H9 (cell line): ENCODE data around the gene TEX261. TPM values are rescaled to one million over a fixed set of nuclear protein-coding genes. Genes with fewer than 3 reads are reported as not detected.

ENCODE experiments used
- DNase-seq: peaks from one replicate; pipeline ENCODE4 v3.0.0-alpha.2; 2017
- H2AFZ ChIP-seq: one replicate; pipeline ENCODE4 v1.6.1; 2013; ENCODE audit warnings: mild to moderate bottlenecking, low read length, control low read depth, moderate library complexity
- H2AK5ac ChIP-seq: 2 replicates; pipeline ENCODE4 v1.6.1; 2013; ENCODE audit warnings: low read length, control low read depth, mixed read lengths; ENCODE audit not compliant: insufficient read length
- H2BK120ac ChIP-seq: one replicate; pipeline ENCODE4 v1.6.1; 2013; ENCODE audit warnings: low read depth, mild to moderate bottlenecking, low read length, control low read depth, inconsistent platforms; ENCODE audit not compliant: poor library complexity, severe bottlenecking
- H2BK12ac ChIP-seq: 2 replicates; pipeline ENCODE4 v1.6.1; 2013; ENCODE audit warnings: low read length, control low read depth, mixed read lengths, low read depth; ENCODE audit not compliant: insufficient read length
- H2BK15ac ChIP-seq: 2 replicates; pipeline ENCODE4 v1.6.1; 2013; ENCODE audit warnings: low read depth, low read length, control low read depth
- H2BK20ac ChIP-seq: one replicate; pipeline ENCODE4 v1.6.1; 2013; ENCODE audit warnings: low read depth, mild to moderate bottlenecking, low read length, control low read depth, inconsistent platforms; ENCODE audit not compliant: poor library complexity, severe bottlenecking
- H2BK5ac ChIP-seq: 2 replicates; pipeline ENCODE4 v1.6.1; 2013; ENCODE audit warnings: low read length, control low read depth, mixed read lengths; ENCODE audit not compliant: insufficient read length
- H3K14ac ChIP-seq: 2 replicates; pipeline ENCODE4 v1.6.1; 2013; ENCODE audit warnings: low read length, control low read depth; ENCODE audit not compliant: insufficient read depth
- H3K18ac ChIP-seq: 2 replicates; pipeline ENCODE4 v1.6.1; 2013; ENCODE audit warnings: low read depth, mild to moderate bottlenecking, mixed read lengths, low read length, control low read depth; ENCODE audit not compliant: insufficient read length
- H3K23ac ChIP-seq: 2 replicates; pipeline ENCODE4 v1.6.1; 2013; ENCODE audit warnings: low read length, control low read depth, mixed read lengths, low read depth; ENCODE audit not compliant: insufficient read length
- H3K23me2 ChIP-seq: 2 replicates; pipeline ENCODE4 v1.6.1; 2013; ENCODE audit warnings: low read depth, mild to moderate bottlenecking, mixed read lengths, low read length, control low read depth; ENCODE audit not compliant: insufficient read length, poor library complexity, severe bottlenecking
- H3K27ac ChIP-seq: 2 replicates; pipeline ENCODE4 v1.5.1; 2013; ENCODE audit warnings: low read length, control low read depth, mixed read lengths, low read depth; ENCODE audit not compliant: insufficient read length
- H3K27me3 ChIP-seq: 2 replicates; pipeline ENCODE4 v1.6.1; 2013; ENCODE audit warnings: low read length, control low read depth, inconsistent platforms; ENCODE audit not compliant: insufficient read depth
- H3K4ac ChIP-seq: 2 replicates; pipeline ENCODE4 v1.6.1; 2013; ENCODE audit warnings: low read depth, mild to moderate bottlenecking, control low read depth, inconsistent platforms, low read length, moderate library complexity
- H3K4me1 ChIP-seq: 2 replicates; pipeline ENCODE4 v1.6.1; 2013; ENCODE audit warnings: low read length, control low read depth, inconsistent platforms; ENCODE audit not compliant: insufficient read depth
- H3K4me2 ChIP-seq: 2 replicates; pipeline ENCODE4 v1.6.1; 2013; ENCODE audit warnings: low read length, control low read depth, mixed read lengths; ENCODE audit not compliant: insufficient read length, insufficient read depth
- H3K56ac ChIP-seq: 2 replicates; pipeline ENCODE4 v1.6.1; 2013; ENCODE audit warnings: low read depth, mild to moderate bottlenecking, mixed read lengths, low read length, control low read depth; ENCODE audit not compliant: insufficient read length
- H3K79me1 ChIP-seq: 2 replicates; pipeline ENCODE4 v1.6.1; 2013; ENCODE audit warnings: low read depth, mild to moderate bottlenecking, moderate library complexity, low read length, control low read depth, inconsistent platforms; ENCODE audit not compliant: insufficient read depth, poor library complexity, severe bottlenecking
- H3K79me2 ChIP-seq: 2 replicates; pipeline ENCODE4 v1.6.1; 2013; ENCODE audit warnings: low read length, control low read depth, inconsistent platforms; ENCODE audit not compliant: insufficient read depth
- H3K9ac ChIP-seq: 2 replicates; pipeline ENCODE4 v1.6.1; 2013; ENCODE audit warnings: low read length, control low read depth, mixed read lengths; ENCODE audit not compliant: insufficient read length; ENCODE audit errors: extremely low read depth
- H3K9me3 ChIP-seq: one replicate; pipeline ENCODE4 v1.6.1; 2013; ENCODE audit warnings: low read depth, low read length, inconsistent platforms; ENCODE audit not compliant: control insufficient read depth
- H3T11ph ChIP-seq: one replicate; pipeline ENCODE4 v1.6.1; 2013; ENCODE audit warnings: mild to moderate bottlenecking, low read length, control low read depth, inconsistent platforms
- H4K20me1 ChIP-seq: one replicate; pipeline ENCODE4 v1.6.1; 2013; ENCODE audit not compliant: control insufficient read depth, insufficient read length, insufficient read depth
- H4K5ac ChIP-seq: 2 replicates; pipeline ENCODE4 v1.6.1; 2013; ENCODE audit warnings: low read depth, mild to moderate bottlenecking, mixed read lengths, low read length, control low read depth; ENCODE audit not compliant: insufficient read length
- H4K8ac ChIP-seq: replicated peaks from 2 replicates; pipeline ENCODE4 v1.6.1; 2013; ENCODE audit warnings: low read length, control low read depth, mixed read lengths, low read depth; ENCODE audit not compliant: insufficient read length
- H4K91ac ChIP-seq: 2 replicates; pipeline ENCODE4 v1.6.1; 2013; ENCODE audit warnings: low read depth, mild to moderate bottlenecking, moderate library complexity, mixed read lengths, low read length, control low read depth; ENCODE audit not compliant: insufficient read length
- H3K27ac Mint-ChIP-seq, 3 experiments: 2 replicates in 2 of 3; 3 replicates in 1 of 3; pipeline ENCODE4 v1.8.0; 2020 to 2021; ENCODE audit warnings: mixed read lengths in 3 of 3, mild to moderate bottlenecking in 1 of 3, moderate library complexity in 1 of 3
- H3K27me3 Mint-ChIP-seq: 2 replicates; pipeline ENCODE4 v1.8.0; 2021; ENCODE audit warnings: low read depth, mild to moderate bottlenecking, moderate library complexity, mixed read lengths
- H3K36me3 Mint-ChIP-seq, 3 experiments: 2 replicates in 2 of 3; 3 replicates in 1 of 3; pipeline ENCODE4 v1.8.0; 2020 to 2021; ENCODE audit warnings: low read depth in 3 of 3, mixed read lengths in 3 of 3; ENCODE audit not compliant: insufficient read depth in 1 of 3
- H3K4me1 Mint-ChIP-seq, 2 experiments: 2 replicates each; pipeline ENCODE4 v1.8.0; 2020; ENCODE audit warnings: mixed read lengths in 2 of 2
- H3K4me3 Mint-ChIP-seq, 2 experiments: 2 replicates in 1 of 2; 3 replicates in 1 of 2; pipeline ENCODE4 v1.8.0; 2020 to 2021; ENCODE audit warnings: mild to moderate bottlenecking in 2 of 2, mixed read lengths in 2 of 2, moderate library complexity in 1 of 2
- H3K9me3 Mint-ChIP-seq, 2 experiments: 2 replicates in 1 of 2; 3 replicates in 1 of 2; pipeline ENCODE4 v1.8.0; 2020; ENCODE audit warnings: mild to moderate bottlenecking in 2 of 2, mixed read lengths in 2 of 2, moderate library complexity in 1 of 2
- CTCF ChIP-seq: fragments of 200-600 bp; sonication (generic); conservative IDR thresholded peaks from 3 replicates; pipeline ENCODE4 v1.8.0; 2021; ENCODE audit warnings: antibody characterized with exemption, mild to moderate bottlenecking
- WGBS: extraction: QIAGEN DNeasy Blood & Tissue Kit; methylation state at CpG from one replicate; pipeline ENCODE4 v1.1.7; 2013; ENCODE audit warnings: missing lambda C conversion rate, low lambda C conversion rate, mixed read lengths; ENCODE audit not compliant: insufficient read length; ENCODE audit errors: extremely low coverage; 5-methylcytosine and 5-hydroxymethylcytosine counted together
- total RNA-seq: library from RNA; stranded (reverse); gene quantifications from 2 replicates; pipeline ENCODE4 v1.2.1, GENCODE V29; 2021

The TEX261 gene
- total RNA-seq, 1 experiment from 2014 or later: 19.2 TPM

GRCh38 chr2:70991142-70991541, 3.5 kb downstream of the TEX261 start:
- no peak overlapping the region for H2AFZ ChIP-seq
- no peak overlapping the region for H3K9ac ChIP-seq
- no peak overlapping the region for H2BK12ac ChIP-seq
- no peak overlapping the region for H3K4me2 ChIP-seq
- no CpG with 5 or more reads among the region's 5 CpGs for WGBS
- H3K79me2 ChIP-seq: 0 out of 2 replicates have a peak, but pooled peaks cover 3% of the 10 kb centered on the region
- no peak overlapping the region for H2BK20ac ChIP-seq
- H2AK5ac ChIP-seq: no peak overlapping the region
- peaks cover 12% of the 10 kb centered on the region in 2 experiments for H3K4me1 Mint-ChIP-seq
- no peak overlapping the region for H2BK120ac ChIP-seq
- no peak overlapping the region for H3K27ac ChIP-seq
- no peak overlapping the region for H3K4ac ChIP-seq
- H3K4me1 ChIP-seq: no peaks in the 10 kb centered on the region
- peaks cover 5 to 33% (median 25%) of the 10 kb centered on the region in 3 experiments; a peak in 5 of 7 replicates for H3K36me3 Mint-ChIP-seq
- no peak for TF ChIP-seq CTCF
- no peak overlapping the region for H3K18ac ChIP-seq
- no peak overlapping the region for H4K5ac ChIP-seq
- H2BK5ac ChIP-seq: no peak overlapping the region
- H3K27me3 ChIP-seq: no peaks in the 10 kb centered on the region
- H3K27me3 Mint-ChIP-seq: no peaks in the 10 kb centered on the region
- H3K9me3 ChIP-seq: no peaks in the 10 kb centered on the region
- no peak for DNase-seq
- no peaks in the 10 kb centered on the region for H4K20me1 ChIP-seq
- no peak overlapping the region for H3K27ac Mint-ChIP-seq
- H3K79me1 ChIP-seq: no peaks in the 10 kb centered on the region
- no peaks in the 10 kb centered on the region for H3K9me3 Mint-ChIP-seq
- H2BK15ac ChIP-seq: no peak overlapping the region
- no peak overlapping the region for H4K8ac ChIP-seq
- H3T11ph ChIP-seq: no peak overlapping the region
- no peak overlapping the region for H3K23ac ChIP-seq
- H3K56ac ChIP-seq: no peak overlapping the region
- H3K4me3 Mint-ChIP-seq: no peak overlapping the region
- H3K23me2 ChIP-seq: peaks cover 13% of the 10 kb centered on the region
- H4K91ac ChIP-seq: no peak overlapping the region
- H3K14ac ChIP-seq: no peak overlapping the region
